Tibial nerve (tissue), 4 donors: Measurements from ENCODE around the gene NOL4L. TPM values are rescaled to one million over a fixed set of nuclear protein-coding genes. Genes with fewer than 3 reads are reported as not detected.
"Not testable (repeated sequence)": the region's sequence is repeated elsewhere in the genome, so short reads cannot be mapped to it uniquely, and the experiment has no call there.

Experiments used
- DNase-seq, 2 donors: peaks; one replicate each; pipeline ENCODE4 v3.0.0-alpha.2; 2019; ENCODE audit warnings: low spot score in 2 of 2
- H3K27ac ChIP-seq, 4 donors: fragments of 200-600 bp; sonication (generic) in 3 of 4; one replicate each; pipeline ENCODE4 v1.5.1; 2017 to 2019; ENCODE audit warnings: mild to moderate bottlenecking in 1 of 4
- H3K27me3 ChIP-seq, 2 donors: fragments of 200-600 bp; sonication (generic) in 1 of 2; one replicate each; pipeline versions ENCODE4 v1.5.1 to v1.6.0; 2017 to 2019
- H3K36me3 ChIP-seq, 3 donors: fragments of 200-600 bp; sonication (generic); one replicate each; pipeline ENCODE4 v1.5.1; 2018 to 2019
- H3K4me1 ChIP-seq, 4 donors: fragments of 200-600 bp; sonication (generic) in 3 of 4; one replicate each; pipeline ENCODE4 v1.5.1; 2017 to 2019
- H3K4me3 ChIP-seq, 4 donors: fragments of 200-600 bp; sonication (generic) in 3 of 4; one replicate each; pipeline ENCODE4 v1.5.1; 2017 to 2019; ENCODE audit warnings: mild to moderate bottlenecking in 1 of 4, moderate library complexity in 1 of 4
- H3K9me3 ChIP-seq, 4 donors: fragments of 200-600 bp; sonication (generic) in 3 of 4; one replicate each; pipeline ENCODE4 v1.5.1; 2017 to 2019
- EP300 ChIP-seq, 2 donors: sonication (generic); formaldehyde crosslinking; IDR thresholded peaks; one replicate each; pipeline ENCODE4 v1.6.1; 2017; ENCODE audit warnings: antibody characterized with exemption in 2 of 2, mild to moderate bottlenecking in 1 of 2
- POLR2A ChIP-seq, 2 donors: fragments of 450-650 bp; IDR thresholded peaks; one replicate each; pipeline ENCODE4 v1.6.1; 2017; ENCODE audit warnings: antibody characterized with exemption in 2 of 2, mild to moderate bottlenecking in 2 of 2, moderate library complexity in 2 of 2
- WGBS, 2 donors: methylation state at CpG; one replicate each; pipeline ENCODE4 v1.1.5; 2018; 5-methylcytosine and 5-hydroxymethylcytosine counted together
- total RNA-seq, 4 donors: library from RNA; depleted of rRNA; stranded (reverse); fragments of >200 nt; gene quantifications; one replicate each; pipeline ENCODE4 v1.1.0, GENCODE V29; 2016
- TF ChIP-seq, protein P1 (sequence below), 5 experiments: fragments of 200-600 bp in 3 of 5; fragments of 450-650 bp in 2 of 5; sonication (generic) in 3 of 5; IDR thresholded peaks; one replicate each; pipeline ENCODE4 v1.5.1; 2016 to 2019; ENCODE audit warnings: antibody characterized with exemption in 5 of 5, mild to moderate bottlenecking in 3 of 5, moderate library complexity in 2 of 5

Gene NOL4L
- total RNA-seq, 4 donors from 2014 or later = 11.5 to 22.3 (median 19.9) TPM

DNA sequence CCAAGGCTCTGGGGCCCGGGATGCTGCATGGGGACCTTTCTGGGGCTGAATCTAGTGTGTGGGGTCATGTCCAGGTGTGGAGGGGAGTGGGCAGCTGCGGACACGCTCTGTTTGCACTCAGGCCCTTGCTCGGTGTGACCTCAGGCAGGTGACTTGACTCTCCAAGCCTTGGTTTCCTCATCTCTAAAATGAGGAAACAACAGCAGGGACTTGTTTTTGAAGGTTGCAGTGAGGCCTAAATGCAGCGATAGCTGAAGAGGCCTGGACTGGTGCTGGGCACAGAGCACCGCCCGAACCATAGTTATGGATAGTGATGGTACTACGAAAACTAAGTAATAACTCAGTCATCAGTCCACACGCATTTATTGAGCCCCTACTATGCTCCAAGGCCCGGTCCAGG is 91.8 kb downstream of the NOL4L start:
- no peak for DNase-seq
- Histone ChIP-seq H3K36me3 (no peaks in the 10 kb centered on the region), H3K4me1 (no peaks in the 10 kb centered on the region), H3K27me3 (no peaks in the 10 kb centered on the region), H3K4me3 (no peak overlapping the region), H3K27ac (no peak overlapping the region), H3K9me3 (no peaks in the 10 kb centered on the region)
- TF ChIP-seq EP300 (IDR thresholded peaks at IDR 0.05) (no peak), POLR2A (IDR thresholded peaks at IDR 0.05) (no peak)
- TF ChIP-seq, protein P1, sequence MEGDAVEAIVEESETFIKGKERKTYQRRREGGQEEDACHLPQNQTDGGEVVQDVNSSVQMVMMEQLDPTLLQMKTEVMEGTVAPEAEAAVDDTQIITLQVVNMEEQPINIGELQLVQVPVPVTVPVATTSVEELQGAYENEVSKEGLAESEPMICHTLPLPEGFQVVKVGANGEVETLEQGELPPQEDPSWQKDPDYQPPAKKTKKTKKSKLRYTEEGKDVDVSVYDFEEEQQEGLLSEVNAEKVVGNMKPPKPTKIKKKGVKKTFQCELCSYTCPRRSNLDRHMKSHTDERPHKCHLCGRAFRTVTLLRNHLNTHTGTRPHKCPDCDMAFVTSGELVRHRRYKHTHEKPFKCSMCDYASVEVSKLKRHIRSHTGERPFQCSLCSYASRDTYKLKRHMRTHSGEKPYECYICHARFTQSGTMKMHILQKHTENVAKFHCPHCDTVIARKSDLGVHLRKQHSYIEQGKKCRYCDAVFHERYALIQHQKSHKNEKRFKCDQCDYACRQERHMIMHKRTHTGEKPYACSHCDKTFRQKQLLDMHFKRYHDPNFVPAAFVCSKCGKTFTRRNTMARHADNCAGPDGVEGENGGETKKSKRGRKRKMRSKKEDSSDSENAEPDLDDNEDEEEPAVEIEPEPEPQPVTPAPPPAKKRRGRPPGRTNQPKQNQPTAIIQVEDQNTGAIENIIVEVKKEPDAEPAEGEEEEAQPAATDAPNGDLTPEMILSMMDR (IDR thresholded peaks at IDR 0.05) = no peak
- 87 to 97% methylated on average over 10 of the region's 10 CpGs for WGBS, 2 donors

DNA sequence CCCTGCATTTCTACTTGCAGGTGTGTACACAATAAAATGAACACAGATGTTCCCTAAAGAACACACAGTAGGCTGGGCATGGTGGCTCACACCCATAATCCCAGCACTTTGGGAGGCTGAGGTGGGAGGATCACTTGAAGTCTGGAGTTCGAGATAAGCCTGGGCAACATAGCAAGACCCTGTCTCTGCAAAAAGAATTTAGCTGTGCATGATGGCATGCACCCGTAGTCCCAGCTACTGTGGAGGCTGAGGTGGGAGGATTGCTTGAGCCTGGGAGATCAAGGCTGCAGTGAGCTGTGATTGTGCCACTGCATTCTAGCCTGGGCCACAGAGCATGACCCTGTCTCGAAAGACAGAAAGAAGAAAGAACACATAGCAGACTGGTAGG is 93.4 kb downstream of the NOL4L start:
- not testable (repeated sequence) for H3K36me3 ChIP-seq, H3K4me3 ChIP-seq, H3K4me1 ChIP-seq, H3K9me3 ChIP-seq, H3K27me3 ChIP-seq, DNase-seq, H3K27ac ChIP-seq
- WGBS, 2 donors = 74 to 86% methylated on average over 3 of the region's 3 CpGs

DNA sequence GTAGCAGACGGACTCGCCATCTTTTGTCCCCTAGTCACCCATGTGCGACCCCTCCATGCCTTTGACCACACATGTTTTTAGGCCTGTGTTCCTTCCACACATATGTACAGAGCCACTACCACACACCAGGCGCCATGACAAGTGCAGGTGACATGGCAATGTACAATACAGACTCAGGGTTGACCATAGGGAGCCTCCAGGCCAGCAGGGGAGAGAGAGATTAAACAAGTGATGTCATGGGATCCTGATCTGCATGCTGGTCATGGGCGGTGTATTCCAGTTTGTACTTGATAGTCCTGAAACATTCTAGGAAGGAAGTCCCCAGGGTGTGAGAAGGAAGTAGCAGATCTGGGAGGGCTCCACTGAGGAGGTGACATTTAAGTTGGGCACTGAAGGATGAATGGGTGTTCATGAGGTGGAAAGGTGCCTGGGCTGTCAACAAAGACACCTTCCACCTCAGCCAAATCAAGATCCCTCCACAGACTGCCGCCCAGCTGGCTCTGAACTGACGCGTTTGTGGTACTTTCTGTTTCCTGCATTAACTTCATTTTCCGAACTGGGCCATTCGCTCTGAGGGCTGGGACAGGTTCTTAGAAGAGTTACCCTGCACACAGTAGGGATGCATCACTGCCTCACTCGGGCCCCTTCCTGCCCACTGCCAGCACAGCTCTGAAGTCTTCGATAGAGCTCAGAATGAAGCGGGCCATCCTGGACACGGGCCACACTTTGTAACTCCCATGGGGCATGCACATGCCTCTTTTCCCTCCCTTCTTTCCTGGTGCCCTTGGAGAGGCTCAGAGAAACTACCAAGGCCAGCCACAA is 94.0 kb downstream of the NOL4L start:
- no peaks in the 10 kb centered on the region for H3K9me3 ChIP-seq
- no peaks in the 10 kb centered on the region for H3K4me1 ChIP-seq
- 88 to 92% methylated on average over 14 of the region's 14 CpGs for WGBS, 2 donors
- H3K4me3 ChIP-seq = no peak overlapping the region
- H3K27me3 ChIP-seq = no peaks in the 10 kb centered on the region
- no peak for DNase-seq
- H3K36me3 ChIP-seq = no peaks in the 10 kb centered on the region
- no peak overlapping the region for H3K27ac ChIP-seq
- no peak for TF ChIP-seq POLR2A (IDR thresholded peaks at IDR 0.05)
- TF ChIP-seq, protein P1 (IDR thresholded peaks at IDR 0.05) = no peak
- TF ChIP-seq EP300 (IDR thresholded peaks at IDR 0.05) = no peak

DNA sequence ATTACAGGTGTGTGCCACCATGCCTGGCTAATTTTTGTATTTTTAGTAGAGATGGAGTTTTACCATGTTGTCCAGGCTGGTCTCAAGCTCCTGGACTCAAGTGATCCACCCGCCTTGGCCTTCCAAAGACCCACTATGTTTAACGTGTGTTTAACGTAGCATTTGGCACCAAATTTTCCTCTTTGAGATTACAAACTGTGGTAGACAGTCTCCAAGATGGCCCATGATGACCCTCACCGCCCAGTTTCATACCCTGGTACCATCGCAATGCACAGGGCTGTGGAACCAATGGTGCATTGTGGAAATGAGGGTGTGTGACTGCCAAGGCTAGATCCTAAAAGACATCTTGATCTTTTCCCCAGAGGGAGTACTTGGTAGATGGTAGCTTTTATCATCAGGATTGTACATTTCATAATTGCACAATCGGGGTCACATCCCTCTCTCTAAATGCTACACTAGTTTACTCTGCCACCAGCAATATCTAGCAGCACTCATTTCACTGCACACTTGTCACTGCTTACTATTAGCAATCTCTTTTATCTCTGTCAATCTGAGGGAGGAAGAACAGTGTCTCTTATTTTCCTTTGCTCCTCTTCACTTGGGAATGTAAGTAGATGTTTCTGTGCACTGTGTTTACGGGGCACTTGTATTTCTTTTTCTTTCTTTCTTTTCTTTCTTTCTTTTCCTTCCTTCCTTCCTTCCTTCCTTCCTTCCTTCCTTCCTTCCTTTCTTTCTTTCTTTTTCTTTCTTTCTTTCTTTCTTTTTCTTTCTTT is 96.9 kb downstream of the NOL4L start:
- TF ChIP-seq POLR2A (IDR thresholded peaks at IDR 0.05) = no peak
- TF ChIP-seq, protein P1 (IDR thresholded peaks at IDR 0.05) = no peak
- no peak for TF ChIP-seq EP300 (IDR thresholded peaks at IDR 0.05)
- no peak for DNase-seq
- Histone ChIP-seq H3K36me3 (no peaks in the 10 kb centered on the region), H3K4me1 (peaks cover 0 to 19% (median 2%) of the 10 kb centered on the region in 4 donors), H3K27me3 (no peaks in the 10 kb centered on the region), H3K27ac (no peak overlapping the region), H3K9me3 (no peaks in the 10 kb centered on the region), H3K4me3 (no peak overlapping the region)
- 97% methylated on average over 7 of the region's 7 CpGs for WGBS, 2 donors

DNA sequence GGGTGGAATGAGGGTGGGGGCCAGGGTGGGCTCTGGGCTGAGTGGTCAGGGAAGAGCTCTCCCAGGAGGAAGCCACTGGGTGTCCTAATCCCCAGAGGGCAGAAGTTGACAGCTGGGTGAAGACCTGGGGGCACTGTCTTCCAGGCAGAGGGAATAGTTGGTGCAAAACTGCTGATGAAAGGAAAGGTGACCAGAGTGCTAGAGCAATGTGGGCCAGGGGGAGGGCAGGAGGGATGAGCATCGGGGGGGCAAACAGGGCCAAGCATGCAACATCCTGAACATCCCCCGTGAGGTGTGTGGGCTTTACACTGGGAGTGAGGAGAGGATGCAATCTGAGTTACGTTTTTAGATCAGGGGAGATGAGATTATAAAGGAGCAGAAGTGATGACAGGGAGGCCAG is 97.8 kb downstream of the NOL4L start:
- no peak for DNase-seq
- Histone ChIP-seq H3K36me3 (no peaks in the 10 kb centered on the region), H3K27ac (no peak overlapping the region), H3K27me3 (no peaks in the 10 kb centered on the region), H3K9me3 (no peaks in the 10 kb centered on the region), H3K4me3 (no peak overlapping the region), H3K4me1 (peaks cover 0 to 19% (median 3%) of the 10 kb centered on the region in 4 donors)
- WGBS, 2 donors = 85 to 88% methylated on average over 3 of the region's 3 CpGs
- TF ChIP-seq EP300 (IDR thresholded peaks at IDR 0.05) (no peak), POLR2A (IDR thresholded peaks at IDR 0.05) (no peak)
